Naive B cell (primary cell): Measurements from ENCODE around the gene FRMD6. TPM values are rescaled to one million over a fixed set of nuclear protein-coding genes. Genes with fewer than 3 reads are reported as not detected.
A peak's percentile ranks its signal among the peaks of the same experiment; 100 is the strongest.

Experiments used
- ATAC-seq, 2 donors: fragments of 150-1000 bp; cut with Tn5 transposase; 2 replicates each; pipeline ENCODE4 v1.10.0; 2021; ENCODE audit warnings: low read depth in 2 of 2, mild to moderate bottlenecking in 2 of 2, moderate library complexity in 2 of 2
- DNase-seq: peaks from one replicate; pipeline ENCODE4 v3.0.0; 2022
- H3K27ac Mint-ChIP-seq, 6 donors: one replicate each; pipeline ENCODE4 v1.8.0; 2020 to 2022; ENCODE audit warnings: mild to moderate bottlenecking in 6 of 6, mixed read lengths in 6 of 6, moderate library complexity in 5 of 6, inconsistent platforms in 2 of 6
- H3K27me3 Mint-ChIP-seq, 3 donors: one replicate each; pipeline ENCODE4 v1.8.0; 2021 to 2022; ENCODE audit warnings: mixed read lengths in 3 of 3, mild to moderate bottlenecking in 1 of 3
- H3K36me3 Mint-ChIP-seq, 2 donors: one replicate each; pipeline ENCODE4 v1.8.0; 2020 to 2022; ENCODE audit warnings: mixed read lengths in 2 of 2, inconsistent platforms in 1 of 2, mild to moderate bottlenecking in 1 of 2
- H3K4me1 Mint-ChIP-seq, 3 donors: one replicate each; pipeline ENCODE4 v1.8.0; 2020 to 2022; ENCODE audit warnings: mixed read lengths in 3 of 3, inconsistent platforms in 1 of 3, mild to moderate bottlenecking in 1 of 3, moderate library complexity in 1 of 3
- H3K4me3 Mint-ChIP-seq, 8 donors: one replicate each; pipeline ENCODE4 v1.8.0; 2020 to 2022; ENCODE audit warnings: mild to moderate bottlenecking in 8 of 8, mixed read lengths in 8 of 8, moderate library complexity in 8 of 8, inconsistent platforms in 2 of 8
- H3K9me3 Mint-ChIP-seq, 7 donors: one replicate each; pipeline ENCODE4 v1.8.0; 2020 to 2022; ENCODE audit warnings: mixed read lengths in 7 of 7, mild to moderate bottlenecking in 5 of 7, inconsistent platforms in 2 of 7, moderate library complexity in 1 of 7
- polyA plus RNA-seq, 6 donors: library from polyadenylated mRNA; unstranded; fragments of 300-500 nt; fragmentation: Illumina TruSeq; gene quantifications; one replicate each; pipeline ENCODE4 v1.2.3, GENCODE V29; 2021; ENCODE audit warnings: low read depth in 6 of 6

The FRMD6 gene
- polyA plus RNA-seq, 6 donors from 2014 or later = 0.36 to 0.44 TPM; not detected in 4

DNA sequence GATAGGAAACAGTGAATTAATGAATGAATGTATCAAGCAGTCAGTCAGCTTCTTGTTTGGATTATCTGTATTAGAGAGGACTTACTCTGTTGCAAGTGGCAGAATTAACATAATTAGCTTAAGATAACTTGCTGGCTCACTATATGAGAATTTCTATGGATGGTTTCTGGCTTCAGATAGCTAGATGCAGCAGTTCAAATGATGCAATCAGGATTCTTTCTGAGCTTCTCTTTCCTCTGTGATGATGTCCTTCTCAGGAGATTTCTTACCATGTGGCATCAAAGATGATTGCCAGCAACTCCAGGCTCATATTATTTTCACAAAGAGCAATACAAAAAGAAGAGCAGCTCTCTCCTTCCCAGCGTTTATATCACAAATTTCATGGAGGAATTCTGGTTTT lies 30.7 kb downstream of the FRMD6 start:
- H3K9me3 Mint-ChIP-seq = no peaks in the 10 kb centered on the region
- H3K4me1 Mint-ChIP-seq = no peaks in the 10 kb centered on the region
- H3K36me3 Mint-ChIP-seq = no peaks in the 10 kb centered on the region
- no peak overlapping the region for H3K27ac Mint-ChIP-seq
- DNase-seq (no peak), ATAC-seq (no peak)
- no peak overlapping the region for H3K4me3 Mint-ChIP-seq
- peaks cover 0 to 6% (median 5%) of the 10 kb centered on the region in 3 donors for H3K27me3 Mint-ChIP-seq

DNA sequence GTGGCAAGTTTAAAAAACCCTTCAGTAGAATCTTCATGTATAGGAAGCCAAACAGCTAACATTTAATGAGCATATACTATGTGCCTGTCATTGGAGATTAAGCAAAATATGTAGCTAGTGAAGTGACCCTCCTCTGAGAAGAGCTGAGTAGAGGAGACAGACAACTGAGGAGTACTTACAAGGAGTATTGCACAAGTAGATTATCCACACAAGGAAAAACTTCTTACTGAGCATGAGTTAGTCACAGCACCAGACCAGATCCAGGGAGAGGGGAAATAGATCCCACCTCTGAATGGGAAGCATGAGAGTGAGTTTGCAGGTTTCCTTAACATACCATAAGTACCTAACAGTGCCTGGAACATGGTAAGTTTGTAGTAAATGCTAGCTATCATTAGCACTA lies 33.0 kb downstream of the FRMD6 start:
- no peak overlapping the region for H3K27ac Mint-ChIP-seq
- H3K4me1 Mint-ChIP-seq = no peaks in the 10 kb centered on the region
- peaks cover 0 to 6% (median 5%) of the 10 kb centered on the region in 3 donors for H3K27me3 Mint-ChIP-seq
- no peaks in the 10 kb centered on the region for H3K9me3 Mint-ChIP-seq
- no peaks in the 10 kb centered on the region for H3K36me3 Mint-ChIP-seq
- H3K4me3 Mint-ChIP-seq = no peak overlapping the region
- DNase-seq (no peak), ATAC-seq (no peak)

DNA sequence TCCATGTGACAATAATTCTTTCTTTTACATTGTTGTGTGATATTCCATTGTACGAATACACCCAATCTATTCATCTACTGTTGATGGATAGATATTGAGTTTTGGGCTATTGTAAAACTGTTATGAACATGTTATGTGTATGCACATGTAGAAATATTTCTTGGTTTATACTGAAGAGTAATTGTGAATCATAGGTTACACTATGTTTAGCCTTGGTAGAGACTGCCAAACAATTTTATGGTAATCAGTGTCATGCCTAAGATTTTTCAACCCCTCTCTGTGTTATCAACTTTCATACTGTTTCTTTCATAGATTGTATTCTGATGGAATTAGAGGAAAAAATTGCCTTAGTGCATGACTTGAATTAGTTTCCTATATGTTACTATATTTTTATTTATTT lies 39.5 kb downstream of the FRMD6 start:
- Mint-ChIP-seq H3K4me1 (no peaks in the 10 kb centered on the region), H3K36me3 (no peaks in the 10 kb centered on the region), H3K9me3 (peaks cover 0 to 5% (median 0%) of the 10 kb centered on the region in 7 donors), H3K4me3 (no peak overlapping the region), H3K27me3 (peaks cover 0 to 3% (median 0%) of the 10 kb centered on the region in 3 donors), H3K27ac (no peak overlapping the region)
- no peak for ATAC-seq
- DNase-seq = no peak

DNA sequence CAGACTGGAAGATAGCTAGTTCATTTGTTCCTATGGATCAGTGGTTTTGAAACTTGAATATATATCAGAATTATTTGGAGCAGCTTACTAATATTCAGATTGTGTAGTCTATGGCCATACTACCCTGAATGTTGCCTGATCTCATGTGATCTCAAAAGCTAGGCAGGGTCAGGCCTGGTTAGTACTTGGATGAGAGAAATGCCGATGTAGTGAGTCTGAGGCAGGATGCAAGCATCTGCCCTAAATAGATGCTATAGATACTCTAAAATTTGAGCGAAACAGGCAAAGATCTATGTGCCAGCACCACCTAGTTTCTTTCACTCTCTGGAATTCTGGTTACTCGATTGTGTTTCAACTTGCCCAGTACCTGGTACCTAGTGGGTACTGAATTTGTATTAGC lies 40.9 kb downstream of the FRMD6 start:
- Mint-ChIP-seq H3K9me3 (peaks cover 0 to 5% (median 0%) of the 10 kb centered on the region in 7 donors), H3K27ac (no peak overlapping the region), H3K4me1 (no peaks in the 10 kb centered on the region), H3K4me3 (no peak overlapping the region), H3K27me3 (peaks cover 0 to 3% (median 0%) of the 10 kb centered on the region in 3 donors), H3K36me3 (no peaks in the 10 kb centered on the region)
- ATAC-seq = no peak
- no peak for DNase-seq

DNA sequence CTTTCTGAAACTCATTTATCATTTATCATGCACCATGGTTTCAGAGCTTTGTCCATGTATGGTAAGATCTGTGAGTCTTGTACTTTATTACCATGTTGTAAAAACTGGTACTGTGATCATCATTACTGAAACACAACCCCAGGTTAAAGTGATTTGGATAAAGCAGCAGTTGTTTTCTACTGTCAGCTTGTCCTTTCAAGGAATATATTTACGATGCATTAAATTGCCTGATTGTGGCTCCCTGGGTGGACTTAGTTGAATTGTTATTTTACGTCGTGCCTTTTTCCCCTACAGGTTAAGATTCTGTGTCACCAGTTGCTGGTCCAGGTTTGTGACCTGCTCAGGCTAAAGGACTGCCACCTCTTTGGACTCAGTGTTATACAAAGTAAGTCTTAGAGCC lies 46.1 kb downstream of the FRMD6 start:
- H3K9me3 Mint-ChIP-seq = no peaks in the 10 kb centered on the region
- no peak for ATAC-seq
- H3K4me3 Mint-ChIP-seq = no peak overlapping the region
- H3K4me1 Mint-ChIP-seq = no peaks in the 10 kb centered on the region
- no peaks in the 10 kb centered on the region for H3K36me3 Mint-ChIP-seq
- H3K27ac Mint-ChIP-seq = no peak overlapping the region
- no peaks in the 10 kb centered on the region for H3K27me3 Mint-ChIP-seq
- DNase-seq = no peak

DNA sequence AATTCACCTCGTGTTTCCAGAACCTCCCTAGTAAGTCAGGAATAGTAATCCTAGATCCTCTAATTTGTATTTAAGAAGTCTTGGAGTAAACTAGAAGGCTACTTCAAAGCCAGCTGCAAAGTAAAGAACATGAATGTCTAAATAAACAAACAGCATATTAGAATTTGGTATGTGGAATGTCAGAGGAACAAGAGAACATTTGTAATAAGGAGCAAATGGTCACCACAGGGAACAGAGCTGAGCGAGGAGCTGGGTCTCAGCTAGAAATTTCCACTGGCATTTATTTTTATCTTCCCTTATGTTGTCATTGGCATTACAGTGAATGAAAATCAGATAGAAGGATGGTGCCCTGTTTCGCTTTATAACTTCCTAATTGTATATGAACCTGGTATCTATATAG lies 50.2 kb downstream of the FRMD6 start:
- no peak overlapping the region for H3K27ac Mint-ChIP-seq
- no peak for DNase-seq
- no peaks in the 10 kb centered on the region for H3K4me1 Mint-ChIP-seq
- no peak overlapping the region for H3K4me3 Mint-ChIP-seq
- H3K9me3 Mint-ChIP-seq = no peaks in the 10 kb centered on the region
- no peaks in the 10 kb centered on the region for H3K36me3 Mint-ChIP-seq
- ATAC-seq = no peak
- H3K27me3 Mint-ChIP-seq = no peaks in the 10 kb centered on the region

DNA sequence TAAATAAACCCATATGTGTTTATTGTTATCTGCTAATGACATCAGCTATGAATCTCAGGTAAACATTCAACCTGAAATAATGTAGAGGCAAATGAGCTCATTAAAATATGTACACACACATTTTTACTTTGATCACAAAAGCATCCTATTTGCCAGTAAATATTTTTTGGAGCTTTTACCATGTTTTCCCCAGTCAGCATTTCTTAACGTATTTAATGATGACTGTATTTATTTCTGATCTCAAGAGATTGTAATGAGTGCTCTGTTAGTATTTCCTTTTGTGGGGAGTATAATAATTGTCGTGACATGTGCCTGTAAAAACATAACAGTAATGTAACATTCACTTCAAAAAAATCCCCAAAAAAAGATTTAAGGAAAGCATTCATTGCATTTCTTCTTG lies 52.1 kb downstream of the FRMD6 start:
- DNase-seq (no peak), ATAC-seq (no peak)
- H3K4me1 Mint-ChIP-seq = no peaks in the 10 kb centered on the region
- no peaks in the 10 kb centered on the region for H3K9me3 Mint-ChIP-seq
- no peak overlapping the region for H3K27ac Mint-ChIP-seq
- H3K36me3 Mint-ChIP-seq = no peaks in the 10 kb centered on the region
- H3K27me3 Mint-ChIP-seq = no peaks in the 10 kb centered on the region
- H3K4me3 Mint-ChIP-seq = no peak overlapping the region

DNA sequence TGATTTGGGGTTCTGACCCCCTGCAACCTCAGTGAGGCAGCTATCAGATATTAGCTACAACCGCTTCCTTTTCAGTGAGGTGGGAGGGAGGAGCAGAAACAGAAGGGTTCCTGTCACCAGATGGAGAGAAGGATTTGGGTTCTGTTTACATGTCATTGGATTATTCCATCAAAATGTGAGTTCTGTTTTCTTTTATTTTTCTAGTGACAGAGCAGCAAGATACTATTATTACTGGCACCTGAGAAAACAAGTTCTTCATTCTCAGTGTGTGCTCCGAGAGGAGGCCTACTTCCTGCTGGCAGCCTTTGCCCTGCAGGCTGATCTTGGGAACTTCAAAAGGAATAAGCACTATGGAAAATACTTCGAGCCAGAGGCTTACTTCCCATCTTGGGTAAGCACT lies 52.8 kb downstream of the FRMD6 start:
- H3K36me3 Mint-ChIP-seq = no peaks in the 10 kb centered on the region
- no peaks in the 10 kb centered on the region for H3K9me3 Mint-ChIP-seq
- H3K27ac Mint-ChIP-seq = peak overlapping the region in 1 of 6 donors; percentile 22
- H3K4me1 Mint-ChIP-seq = no peaks in the 10 kb centered on the region
- no peak for DNase-seq
- no peaks in the 10 kb centered on the region for H3K27me3 Mint-ChIP-seq
- no peak overlapping the region for H3K4me3 Mint-ChIP-seq
- no peak for ATAC-seq

DNA sequence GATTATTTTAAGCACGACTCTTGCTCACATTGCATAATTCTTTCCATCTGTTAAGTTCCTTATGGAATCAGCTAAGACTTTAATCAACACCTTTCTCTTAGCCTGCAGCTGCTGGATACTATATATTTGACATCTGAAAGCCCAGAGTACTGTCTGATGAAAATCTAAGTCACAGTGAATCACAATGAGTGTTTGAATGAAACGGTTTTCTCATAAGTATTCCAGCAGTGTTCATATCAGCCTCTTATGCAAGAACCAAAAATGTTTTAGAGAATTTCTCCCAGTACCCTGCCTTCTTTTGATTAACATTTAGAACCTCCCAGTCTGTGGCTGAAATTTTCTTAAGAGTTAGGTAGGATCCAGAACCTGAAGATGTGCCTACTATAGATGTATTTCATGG lies 55.6 kb downstream of the FRMD6 start:
- Mint-ChIP-seq H3K27ac (no peak overlapping the region), H3K4me1 (no peaks in the 10 kb centered on the region), H3K27me3 (no peaks in the 10 kb centered on the region), H3K9me3 (no peaks in the 10 kb centered on the region), H3K4me3 (peak overlapping the region in 1 of 8 donors; percentile 23), H3K36me3 (no peaks in the 10 kb centered on the region)
- DNase-seq (no peak), ATAC-seq (no peak)

DNA sequence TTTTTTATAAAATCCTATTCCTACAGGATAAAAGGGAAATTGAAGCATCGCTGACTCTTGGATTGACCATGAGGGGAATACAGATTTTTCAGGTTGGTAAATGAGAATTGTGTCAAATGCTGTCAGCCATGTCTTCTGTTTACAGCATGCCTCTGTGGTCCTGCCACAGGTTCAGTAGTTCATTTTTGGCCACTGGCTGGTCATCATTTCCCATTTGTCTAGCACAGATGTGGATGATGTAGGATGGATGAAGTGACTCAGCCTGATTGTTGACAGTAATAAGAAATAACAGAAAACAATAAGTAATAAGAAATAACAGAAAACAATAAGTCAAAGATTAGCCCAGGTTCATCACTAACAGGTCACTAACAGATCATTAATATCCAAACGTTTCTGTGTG lies 59.8 kb downstream of the FRMD6 start:
- Mint-ChIP-seq H3K27me3 (no peaks in the 10 kb centered on the region), H3K4me1 (no peaks in the 10 kb centered on the region), H3K9me3 (no peaks in the 10 kb centered on the region), H3K27ac (no peak overlapping the region), H3K36me3 (no peaks in the 10 kb centered on the region), H3K4me3 (no peak overlapping the region)
- DNase-seq = no peak
- no peak for ATAC-seq

DNA sequence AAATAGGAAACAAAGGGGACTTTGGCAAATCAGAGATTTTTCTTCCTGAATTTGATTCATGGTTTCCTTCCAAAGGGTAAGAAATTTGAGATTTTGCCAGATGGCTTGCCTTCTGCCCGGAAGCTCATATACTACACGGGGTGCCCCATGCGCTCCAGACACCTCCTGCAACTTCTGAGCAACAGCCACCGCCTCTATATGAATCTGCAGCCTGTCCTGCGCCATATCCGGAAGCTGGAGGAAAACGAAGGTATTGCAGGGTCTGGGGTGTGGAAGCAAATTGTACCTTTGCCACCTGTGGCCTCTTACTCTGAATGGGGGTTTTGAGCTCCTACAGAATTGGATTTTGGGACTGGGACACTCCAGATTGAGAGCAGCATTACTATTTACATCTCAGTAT lies 63.5 kb downstream of the FRMD6 start:
- no peaks in the 10 kb centered on the region for H3K27me3 Mint-ChIP-seq
- DNase-seq (no peak), ATAC-seq (no peak)
- H3K4me1 Mint-ChIP-seq = no peaks in the 10 kb centered on the region
- no peak overlapping the region for H3K27ac Mint-ChIP-seq
- H3K9me3 Mint-ChIP-seq = no peaks in the 10 kb centered on the region
- no peak overlapping the region for H3K4me3 Mint-ChIP-seq
- no peaks in the 10 kb centered on the region for H3K36me3 Mint-ChIP-seq

DNA sequence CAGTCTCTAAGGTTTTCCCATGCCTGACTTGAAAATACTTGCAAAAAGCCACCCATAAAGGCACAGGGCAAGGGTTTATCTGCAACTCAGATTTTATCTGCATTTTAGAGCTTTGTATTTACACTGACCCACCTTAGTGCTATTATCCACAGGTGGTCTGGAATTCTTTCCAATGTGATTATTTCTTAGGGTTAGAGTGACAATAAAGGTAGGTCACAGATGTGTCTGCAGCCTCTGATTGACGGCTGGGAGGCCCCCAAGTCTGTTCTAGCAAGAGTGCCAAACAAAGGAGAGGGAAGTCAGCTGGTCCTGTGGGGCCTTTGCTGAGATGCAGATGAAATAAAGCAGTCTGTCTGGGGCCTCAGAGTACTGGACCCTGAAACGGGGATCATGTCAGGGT lies 64.0 kb downstream of the FRMD6 start:
- Mint-ChIP-seq H3K9me3 (no peaks in the 10 kb centered on the region), H3K27me3 (no peaks in the 10 kb centered on the region), H3K36me3 (no peaks in the 10 kb centered on the region), H3K4me3 (no peak overlapping the region), H3K27ac (no peak overlapping the region), H3K4me1 (no peaks in the 10 kb centered on the region)
- no peak for ATAC-seq
- DNase-seq = no peak

DNA sequence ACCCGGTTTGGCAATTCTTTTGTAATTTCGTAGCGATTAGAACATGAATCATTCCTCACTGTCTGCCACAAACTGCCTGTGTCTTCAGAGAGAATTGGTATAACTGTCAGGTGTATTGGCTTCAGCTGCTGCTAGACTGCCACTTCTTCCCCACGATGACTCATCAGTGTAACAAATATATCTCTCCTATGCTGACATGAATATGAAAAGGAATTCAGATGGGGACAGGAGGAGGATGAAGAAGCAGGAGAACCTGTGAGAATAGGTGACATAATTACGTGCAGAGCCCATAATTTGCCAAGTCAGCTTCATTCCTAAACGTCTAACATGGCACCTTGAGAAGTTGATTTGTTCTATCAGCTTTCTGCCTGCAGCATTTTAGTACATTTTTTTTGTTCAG lies 64.9 kb downstream of the FRMD6 start:
- H3K36me3 Mint-ChIP-seq = no peaks in the 10 kb centered on the region
- ATAC-seq (no peak), DNase-seq (no peak)
- peak overlapping the region in 1 of 6 donors; percentile 23 for H3K27ac Mint-ChIP-seq
- no peak overlapping the region for H3K4me3 Mint-ChIP-seq
- no peaks in the 10 kb centered on the region for H3K9me3 Mint-ChIP-seq
- H3K4me1 Mint-ChIP-seq = no peaks in the 10 kb centered on the region
- no peaks in the 10 kb centered on the region for H3K27me3 Mint-ChIP-seq

DNA sequence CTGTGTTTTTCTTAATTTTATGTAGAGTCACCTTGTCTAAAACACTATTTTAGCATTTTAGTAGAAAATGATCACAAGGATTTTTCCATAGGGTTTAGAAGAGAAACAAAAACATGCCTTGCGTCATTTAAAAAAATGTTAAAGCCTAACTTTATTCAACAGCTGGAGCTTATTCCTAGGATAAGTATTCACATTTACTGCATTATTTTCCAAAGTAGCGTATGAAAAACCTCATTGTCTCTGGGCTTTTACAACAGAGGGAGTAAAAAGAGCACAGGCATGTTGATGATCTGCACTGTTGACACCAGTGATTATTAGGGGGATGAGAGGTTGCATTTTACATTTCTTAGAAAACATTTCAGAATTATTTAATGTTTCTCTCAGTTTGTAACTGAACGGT lies 66.1 kb downstream of the FRMD6 start:
- no peaks in the 10 kb centered on the region for H3K4me1 Mint-ChIP-seq
- no peak overlapping the region for H3K4me3 Mint-ChIP-seq
- no peak overlapping the region for H3K27ac Mint-ChIP-seq
- no peak for DNase-seq
- ATAC-seq = no peak
- H3K27me3 Mint-ChIP-seq = no peaks in the 10 kb centered on the region
- H3K9me3 Mint-ChIP-seq = no peaks in the 10 kb centered on the region
- H3K36me3 Mint-ChIP-seq = no peaks in the 10 kb centered on the region

DNA sequence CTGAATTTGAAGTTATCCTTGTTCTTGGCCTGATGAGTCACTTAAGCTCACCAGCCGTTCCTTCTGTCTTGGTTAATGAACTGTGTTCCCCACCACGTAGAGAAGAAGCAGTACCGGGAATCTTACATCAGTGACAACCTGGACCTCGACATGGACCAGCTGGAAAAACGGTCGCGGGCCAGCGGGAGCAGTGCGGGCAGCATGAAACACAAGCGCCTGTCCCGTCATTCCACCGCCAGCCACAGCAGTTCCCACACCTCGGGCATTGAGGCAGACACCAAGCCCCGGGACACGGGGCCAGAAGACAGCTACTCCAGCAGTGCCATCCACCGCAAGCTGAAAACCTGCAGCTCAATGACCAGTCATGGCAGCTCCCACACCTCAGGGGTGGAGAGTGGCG lies 68.2 kb downstream of the FRMD6 start:
- H3K36me3 Mint-ChIP-seq = no peaks in the 10 kb centered on the region
- DNase-seq = no peak
- H3K4me3 Mint-ChIP-seq = no peak overlapping the region
- no peak for ATAC-seq
- H3K27me3 Mint-ChIP-seq = no peaks in the 10 kb centered on the region
- H3K4me1 Mint-ChIP-seq = peaks cover 0 to 5% (median 5%) of the 10 kb centered on the region in 3 donors
- H3K9me3 Mint-ChIP-seq = no peaks in the 10 kb centered on the region
- no peak overlapping the region for H3K27ac Mint-ChIP-seq
